Measurements from ENCODE around the gene GABRG3.

DNA sequence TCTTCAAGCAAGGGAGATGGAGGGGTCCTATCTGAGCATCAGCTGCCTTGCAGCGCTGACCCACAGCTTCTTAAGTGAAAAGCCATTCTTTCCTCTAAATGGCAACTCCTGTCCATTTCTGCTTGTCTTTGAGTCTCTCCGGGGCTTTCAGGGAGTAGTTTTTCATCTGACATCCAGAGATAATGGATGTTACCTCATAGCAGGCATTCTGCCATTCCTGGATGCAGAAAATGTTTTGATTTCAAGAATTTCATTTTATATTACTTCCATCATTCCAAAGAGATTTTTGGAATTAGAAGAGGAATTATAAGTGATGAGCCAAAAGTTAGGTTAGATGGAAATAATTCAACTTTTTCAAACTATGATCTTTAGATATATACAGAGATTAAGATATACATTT, 44.9 kb upstream of the GABRG3 start:
- no peak for TF ChIP-seq CTCF (IDR thresholded peaks at IDR 0.05; ENCODE audit: insufficient read depth, low read length)
- TF ChIP-seq REST (IDR thresholded peaks at IDR 0.05; ENCODE audit: insufficient replicate concordance, low read depth) = no peak
- no peak for TF ChIP-seq POLR2AphosphoS5 (IDR thresholded peaks at IDR 0.05; ENCODE audit: low read depth)
- TF ChIP-seq SPI1 (IDR thresholded peaks at IDR 0.05; ENCODE audit: borderline replicate concordance, low read depth) = no peak

Data from HL-60 (cell line).